GM12873 (cell line): ENCODE data around the gene GLDC.

Experiments
- TF ChIP-seq, protein P1 (sequence below): IDR thresholded peaks from 2 replicates; pipeline ENCODE4 v1.5.1; 2012; ENCODE audit warnings: low read depth, mild to moderate bottlenecking, moderate library complexity, low read length, control low read depth; ENCODE audit not compliant: insufficient read depth; ENCODE audit errors: missing control alignments

GLDC gene

DNA sequence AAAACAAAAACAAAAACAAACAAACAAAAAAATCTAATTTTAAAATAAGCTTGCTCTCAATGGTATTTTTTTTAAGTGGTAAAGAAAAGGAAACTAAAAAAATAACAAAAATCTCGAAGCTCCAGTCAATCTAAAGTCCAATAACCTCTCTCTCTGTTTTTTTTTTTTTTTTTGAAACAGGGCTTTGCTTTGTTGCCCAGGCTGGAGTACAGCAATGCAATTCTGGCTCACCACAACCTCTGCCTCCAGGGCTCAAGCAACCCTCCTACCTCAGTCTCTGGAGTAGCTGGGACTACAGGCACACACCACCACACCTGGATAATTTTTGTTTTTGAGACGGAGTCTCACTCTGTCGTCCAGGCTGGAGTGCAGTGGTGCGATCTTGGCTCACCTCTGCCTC lies 25.9 kb upstream of the GLDC start:
- TF ChIP-seq, protein P1, sequence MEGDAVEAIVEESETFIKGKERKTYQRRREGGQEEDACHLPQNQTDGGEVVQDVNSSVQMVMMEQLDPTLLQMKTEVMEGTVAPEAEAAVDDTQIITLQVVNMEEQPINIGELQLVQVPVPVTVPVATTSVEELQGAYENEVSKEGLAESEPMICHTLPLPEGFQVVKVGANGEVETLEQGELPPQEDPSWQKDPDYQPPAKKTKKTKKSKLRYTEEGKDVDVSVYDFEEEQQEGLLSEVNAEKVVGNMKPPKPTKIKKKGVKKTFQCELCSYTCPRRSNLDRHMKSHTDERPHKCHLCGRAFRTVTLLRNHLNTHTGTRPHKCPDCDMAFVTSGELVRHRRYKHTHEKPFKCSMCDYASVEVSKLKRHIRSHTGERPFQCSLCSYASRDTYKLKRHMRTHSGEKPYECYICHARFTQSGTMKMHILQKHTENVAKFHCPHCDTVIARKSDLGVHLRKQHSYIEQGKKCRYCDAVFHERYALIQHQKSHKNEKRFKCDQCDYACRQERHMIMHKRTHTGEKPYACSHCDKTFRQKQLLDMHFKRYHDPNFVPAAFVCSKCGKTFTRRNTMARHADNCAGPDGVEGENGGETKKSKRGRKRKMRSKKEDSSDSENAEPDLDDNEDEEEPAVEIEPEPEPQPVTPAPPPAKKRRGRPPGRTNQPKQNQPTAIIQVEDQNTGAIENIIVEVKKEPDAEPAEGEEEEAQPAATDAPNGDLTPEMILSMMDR, result no peak

DNA sequence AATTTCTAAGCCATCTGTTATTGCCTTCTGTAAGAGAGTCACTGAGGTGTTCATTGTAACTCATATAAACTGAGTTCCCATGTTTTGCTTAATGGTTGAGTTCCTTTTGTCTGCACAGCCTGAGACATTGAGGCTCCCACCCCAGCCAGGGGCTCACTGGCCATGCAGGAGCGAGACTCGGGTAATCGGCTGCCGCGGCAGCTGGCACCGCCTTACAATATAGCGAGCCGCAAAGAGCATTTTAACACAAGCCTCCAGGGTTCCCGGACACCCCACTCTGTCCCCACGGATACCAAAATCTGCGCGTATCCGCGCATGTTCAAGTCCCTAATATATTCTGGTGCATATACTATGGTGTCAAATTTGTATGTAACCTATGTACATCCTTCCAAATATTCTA lies 24.4 kb upstream of the GLDC start:
- TF ChIP-seq, protein P1, result no peak

DNA sequence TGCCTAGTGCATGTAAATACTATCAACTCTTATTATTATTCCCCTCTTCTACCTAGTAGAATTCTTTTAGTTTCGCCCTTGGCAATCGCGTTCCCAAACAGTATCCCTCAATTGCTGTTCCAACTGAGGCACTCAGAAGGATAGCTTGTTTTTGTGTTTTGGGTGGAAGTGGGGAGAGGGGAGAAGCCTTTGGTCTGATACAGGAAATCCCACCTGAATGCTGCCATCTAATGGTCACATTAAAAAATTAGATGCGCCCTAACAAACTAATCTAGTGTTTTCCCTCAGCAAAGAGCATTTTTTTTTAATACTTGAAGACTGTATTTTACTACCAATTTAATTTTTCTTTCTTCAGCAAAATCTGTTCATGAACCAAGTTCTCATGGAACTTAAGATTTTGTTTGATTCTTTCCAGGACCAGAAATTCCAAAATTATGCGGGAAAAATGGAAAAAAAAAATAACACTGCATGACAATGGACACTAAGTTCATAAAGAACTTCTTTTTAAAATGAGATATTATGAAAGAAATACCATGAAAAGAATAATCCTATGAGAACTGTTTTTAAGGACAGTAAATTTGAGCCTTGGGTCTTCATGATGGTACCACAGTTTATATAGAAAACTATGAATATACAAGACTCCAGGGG lies 22.2 kb upstream of the GLDC start:
- TF ChIP-seq, protein P1, result peak; percentile 61

DNA sequence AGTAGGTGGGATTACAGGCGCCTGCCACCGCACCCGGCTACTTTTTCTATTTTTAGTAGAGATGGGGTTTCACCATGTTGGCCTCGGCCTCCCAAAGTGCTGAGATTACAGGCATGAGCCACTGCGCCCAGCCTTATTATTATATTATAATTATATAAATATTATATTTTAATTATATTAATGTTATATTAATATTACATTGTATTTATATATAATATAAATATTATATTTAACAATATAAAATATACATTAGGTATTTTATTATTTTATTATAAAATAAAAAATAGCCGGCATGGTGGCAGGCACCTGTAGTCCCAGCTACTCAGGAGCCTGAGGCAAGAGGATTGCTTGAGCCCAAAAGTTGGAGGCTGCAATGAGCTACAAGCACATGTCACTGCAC lies 21.6 kb upstream of the GLDC start:
- TF ChIP-seq, protein P1, result no peak

DNA sequence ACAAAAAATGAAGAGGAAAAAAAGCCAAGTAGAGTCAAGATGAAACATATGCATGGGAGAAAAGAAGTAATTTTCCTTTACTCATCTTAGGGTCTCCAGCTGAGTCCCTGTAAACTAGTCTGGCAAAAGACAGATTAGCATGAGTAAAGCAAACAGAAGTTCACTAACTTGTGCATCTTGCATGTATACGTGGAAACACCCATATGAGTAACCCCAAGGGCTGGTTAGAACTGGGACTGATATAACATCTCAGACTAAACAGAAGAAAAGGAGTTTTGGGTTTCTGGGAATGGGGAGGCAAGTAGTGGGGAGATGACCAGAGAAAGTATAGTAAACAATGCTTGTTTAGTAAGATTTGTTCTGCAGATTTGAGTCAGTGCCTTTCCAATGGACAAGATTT lies 20.1 kb upstream of the GLDC start:
- TF ChIP-seq, protein P1, result no peak

DNA sequence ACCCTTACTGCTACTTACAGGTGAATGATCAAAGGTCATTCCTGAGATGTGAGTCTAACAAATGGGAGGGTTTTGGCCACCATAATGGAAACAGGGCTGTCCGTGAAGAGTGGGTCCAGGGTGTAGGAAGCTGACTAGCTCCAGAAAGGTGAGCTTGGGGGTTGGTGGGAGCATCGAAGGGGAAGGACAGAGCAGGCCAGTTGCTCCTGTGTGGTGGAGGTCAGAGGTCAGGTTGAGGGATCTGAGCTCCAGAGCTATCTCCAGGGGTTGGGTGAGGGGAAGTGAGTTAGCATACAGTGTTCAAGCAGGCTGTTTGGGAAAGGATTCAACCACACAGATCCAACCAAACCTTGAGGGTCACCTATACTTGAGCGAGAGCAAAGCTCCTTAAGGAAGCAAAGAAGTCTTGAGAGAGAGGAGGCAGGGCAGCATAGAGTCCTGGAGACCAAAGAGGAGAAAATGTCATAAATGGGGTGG lies 18.7 kb upstream of the GLDC start:
- TF ChIP-seq, protein P1, result no peak

DNA sequence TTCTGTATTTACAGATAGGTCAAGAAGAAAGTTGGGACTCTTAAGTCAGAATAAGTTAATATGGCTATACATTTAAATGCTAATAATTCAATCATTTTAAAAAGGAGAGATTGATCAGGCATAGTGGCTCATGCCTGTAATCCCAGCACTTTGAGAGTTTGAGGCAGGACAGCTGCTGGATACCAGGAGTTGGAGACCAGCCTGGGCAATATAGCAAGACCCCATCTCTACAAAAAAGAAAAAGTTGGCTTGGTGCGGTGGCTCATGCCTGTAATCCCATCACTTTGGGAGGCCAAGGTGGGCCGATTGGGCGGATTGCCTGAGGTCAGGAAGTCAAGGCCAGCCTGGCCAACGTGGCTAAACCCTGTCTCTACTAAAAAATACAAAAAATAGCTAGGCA lies 15.0 kb upstream of the GLDC start:
- TF ChIP-seq, protein P1, result no peak
